GM21717 (cell line): ENCODE results near the gene HAPLN2.
"Not testable (repeated sequence)": the region's sequence is repeated elsewhere in the genome, so short reads cannot be mapped to it uniquely, and the experiment has no call there.

Experiments used
- ATAC-seq: cut with Tn5 transposase; IDR thresholded peaks from one replicate; pipeline ENCODE4 v1.9.1; 2021; ENCODE audit warnings: mild to moderate bottlenecking, moderate library complexity; ENCODE audit not compliant: unreplicated experiment

HAPLN2 gene

GRCh38 chr1:156616463-156616862 is 2.8 kb upstream of the HAPLN2 start:
- no peak for ATAC-seq

GRCh38 chr1:156619582-156619955 is 354 bp downstream of the HAPLN2 start:
- no peak for ATAC-seq

GRCh38 chr1:156622581-156623297 is 3.5 kb downstream of the HAPLN2 start:
- ATAC-seq = no peak

GRCh38 chr1:156623946-156624813 is 5.0 kb downstream of the HAPLN2 start:
- ATAC-seq = no peak

- ATAC-seq = no peak
Measured at GRCh38 chr1:156624814-156625435, 5.7 kb downstream of the HAPLN2 start.

- ATAC-seq = no peak
Measured at GRCh38 chr1:156625436-156626078, 6.3 kb downstream of the HAPLN2 start.

- no peak for ATAC-seq
Measured at GRCh38 chr1:156626079-156626438, 6.8 kb downstream of the HAPLN2 start.

GRCh38 chr1:156627313-156627880 is 8.2 kb downstream of the HAPLN2 start:
- ATAC-seq = no peak

- ATAC-seq = no peak
Measured at GRCh38 chr1:156629823-156630449, 10.7 kb downstream of the HAPLN2 start.

GRCh38 chr1:156631152-156631551 is 11.9 kb downstream of the HAPLN2 start:
- not testable (repeated sequence) for ATAC-seq

- no peak for ATAC-seq
Measured at GRCh38 chr1:156632355-156632754, 13.1 kb downstream of the HAPLN2 start.

- ATAC-seq = no peak
Measured at GRCh38 chr1:156638189-156638985, 19.2 kb downstream of the HAPLN2 start.

GRCh38 chr1:156639601-156640101 is 20.4 kb downstream of the HAPLN2 start:
- no peak for ATAC-seq

GRCh38 chr1:156640842-156641706 is 21.9 kb downstream of the HAPLN2 start:
- ATAC-seq = no peak

- no peak for ATAC-seq
Measured at GRCh38 chr1:156641761-156642264, 22.6 kb downstream of the HAPLN2 start, which contains the start of gene BCAN. Gene BCAN (plus strand): TSS chr1:156642117. CDS start chr1:156646055, 3,938 bp downstream.

- ATAC-seq = no peak
Measured at GRCh38 chr1:156642265-156643048, 23.2 kb downstream of the HAPLN2 start.

GRCh38 chr1:156643049-156643777 is 24.0 kb downstream of the HAPLN2 start:
- ATAC-seq = no peak
